Measurements from ENCODE around the gene ALG11.
A peak's percentile ranks its signal among the peaks of the same experiment; 100 is the strongest.
"Not testable (repeated sequence)": the region's sequence is repeated elsewhere in the genome, so short reads cannot be mapped to it uniquely, and the experiment has no call there.

ALG11 gene

GRCh38 chr13:51978796-51979556 lies 33.2 kb upstream of the ALG11 start:
- H3K27me3 ChIP-seq (replicated peaks), result no peaks in the 10 kb centered on the region
- H3K36me3 ChIP-seq (replicated peaks), result no peaks in the 10 kb centered on the region
- H3K27ac ChIP-seq, result no peak overlapping the region
- DNase-seq, result no peak
- in situ Hi-C loops (cut with HindIII; ENCODE audit: low pct_ligation_motif_present, low sequenced_read_pairs), result no loop called here
- no peak overlapping the region for H3K4me3 ChIP-seq (ENCODE audit: low read depth, low read length)
- TF ChIP-seq CTCF (IDR thresholded peaks at IDR 0.05; ENCODE audit: low read depth, low read length, missing control alignments), result no peak

- no peak for TF ChIP-seq CTCF (IDR thresholded peaks at IDR 0.05; ENCODE audit: low read depth, low read length, missing control alignments)
- in situ Hi-C loops (cut with HindIII; ENCODE audit: low pct_ligation_motif_present, low sequenced_read_pairs), result no loop called here
- Histone ChIP-seq H3K27ac (peak overlapping the region; percentile 33), H3K36me3 (replicated peaks) (no peaks in the 10 kb centered on the region), H3K4me3 (ENCODE audit: low read depth, low read length) (no peak overlapping the region), H3K27me3 (replicated peaks) (no peaks in the 10 kb centered on the region)
- DNase-seq, result no peak
These were observed 31.3 kb upstream of the ALG11 start for GRCh38 chr13:51980908-51981307.

- in situ Hi-C loops (cut with HindIII; ENCODE audit: low pct_ligation_motif_present, low sequenced_read_pairs), result no loop called here
- no peaks in the 10 kb centered on the region for H3K36me3 ChIP-seq (replicated peaks)
- H3K4me3 ChIP-seq (ENCODE audit: low read depth, low read length), result no peak overlapping the region
- peak; percentile 73 for DNase-seq
- H3K27me3 ChIP-seq (replicated peaks), result no peaks in the 10 kb centered on the region
- TF ChIP-seq CTCF (IDR thresholded peaks at IDR 0.05; ENCODE audit: low read depth, low read length, missing control alignments), result no peak
- H3K27ac ChIP-seq, result peak overlapping the region; percentile 33
These were observed 30.8 kb upstream of the ALG11 start for GRCh38 chr13:51981355-51981754.

- H3K4me3 ChIP-seq (ENCODE audit: low read depth, low read length); H3K27ac ChIP-seq; H3K36me3 ChIP-seq (replicated peaks); in situ Hi-C loops (cut with HindIII; ENCODE audit: low pct_ligation_motif_present, low sequenced_read_pairs); H3K27me3 ChIP-seq (replicated peaks); DNase-seq: not testable (repeated sequence)
These were observed 28.9 kb upstream of the ALG11 start for GRCh38 chr13:51983292-51983691.

- H3K4me3 ChIP-seq (ENCODE audit: low read depth, low read length); H3K27ac ChIP-seq; H3K36me3 ChIP-seq (replicated peaks); H3K27me3 ChIP-seq (replicated peaks); in situ Hi-C loops (cut with HindIII; ENCODE audit: low pct_ligation_motif_present, low sequenced_read_pairs); DNase-seq: not testable (repeated sequence)
These were observed 27.3 kb upstream of the ALG11 start for GRCh38 chr13:51984904-51985303.

- Histone ChIP-seq H3K27me3 (replicated peaks) (no peaks in the 10 kb centered on the region), H3K4me3 (ENCODE audit: low read depth, low read length) (no peak overlapping the region), H3K36me3 (replicated peaks) (no peaks in the 10 kb centered on the region), H3K27ac (no peak overlapping the region)
- DNase-seq, result no peak
- in situ Hi-C loops (cut with HindIII; ENCODE audit: low pct_ligation_motif_present, low sequenced_read_pairs), result no loop called here
- no peak for TF ChIP-seq CTCF (IDR thresholded peaks at IDR 0.05; ENCODE audit: low read depth, low read length, missing control alignments)
These were observed 23.1 kb upstream of the ALG11 start for GRCh38 chr13:51988988-51989618.
